Adrenal gland (tissue), 5 donors: Measurements from ENCODE around the gene NOL8.

ENCODE experiments used
- POLR2A ChIP-seq, 2 donors: fragments of 450-650 bp; IDR thresholded peaks; one replicate each; pipeline ENCODE4 v1.6.1; 2017; ENCODE audit warnings: antibody characterized with exemption in 2 of 2, mild to moderate bottlenecking in 2 of 2, moderate library complexity in 1 of 2
- TF ChIP-seq, protein P1 (sequence below), 6 experiments: fragments of 450-650 bp in 4 of 6; fragments of 200-600 bp in 2 of 6; sonication (generic) in 1 of 6; IDR thresholded peaks; 1 replicate in 5 of 6; 2 replicates in 1 of 6; pipeline versions ENCODE4 v1.5.1 to v1.8.0; 2016 to 2021; ENCODE audit warnings: antibody characterized with exemption in 6 of 6, mild to moderate bottlenecking in 2 of 6, moderate library complexity in 1 of 6
- donor health status: DM: no; HTN: no; CAD: no.

DNA sequence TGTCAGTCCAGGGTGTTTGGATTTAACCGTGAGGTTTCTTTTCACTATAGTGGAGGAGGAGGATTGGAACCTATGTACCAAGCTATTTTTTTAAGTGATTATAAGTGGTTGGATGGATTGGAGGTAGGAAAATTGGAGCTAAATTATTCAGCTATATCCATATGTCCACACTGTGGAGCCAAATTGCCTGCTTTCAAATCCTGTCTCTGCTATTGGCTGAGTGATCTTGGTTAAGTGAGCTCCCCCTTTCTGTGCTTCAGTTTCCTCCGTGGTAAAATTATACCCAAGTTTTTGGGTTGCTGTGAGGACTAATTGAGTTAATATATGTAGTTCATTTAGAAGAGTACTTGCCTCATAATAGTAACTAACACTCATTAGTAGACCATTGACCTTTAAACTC is 3.1 kb upstream of the NOL8 start:
- TF ChIP-seq, protein P1, sequence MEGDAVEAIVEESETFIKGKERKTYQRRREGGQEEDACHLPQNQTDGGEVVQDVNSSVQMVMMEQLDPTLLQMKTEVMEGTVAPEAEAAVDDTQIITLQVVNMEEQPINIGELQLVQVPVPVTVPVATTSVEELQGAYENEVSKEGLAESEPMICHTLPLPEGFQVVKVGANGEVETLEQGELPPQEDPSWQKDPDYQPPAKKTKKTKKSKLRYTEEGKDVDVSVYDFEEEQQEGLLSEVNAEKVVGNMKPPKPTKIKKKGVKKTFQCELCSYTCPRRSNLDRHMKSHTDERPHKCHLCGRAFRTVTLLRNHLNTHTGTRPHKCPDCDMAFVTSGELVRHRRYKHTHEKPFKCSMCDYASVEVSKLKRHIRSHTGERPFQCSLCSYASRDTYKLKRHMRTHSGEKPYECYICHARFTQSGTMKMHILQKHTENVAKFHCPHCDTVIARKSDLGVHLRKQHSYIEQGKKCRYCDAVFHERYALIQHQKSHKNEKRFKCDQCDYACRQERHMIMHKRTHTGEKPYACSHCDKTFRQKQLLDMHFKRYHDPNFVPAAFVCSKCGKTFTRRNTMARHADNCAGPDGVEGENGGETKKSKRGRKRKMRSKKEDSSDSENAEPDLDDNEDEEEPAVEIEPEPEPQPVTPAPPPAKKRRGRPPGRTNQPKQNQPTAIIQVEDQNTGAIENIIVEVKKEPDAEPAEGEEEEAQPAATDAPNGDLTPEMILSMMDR (IDR thresholded peaks at IDR 0.05): no peak
- TF ChIP-seq POLR2A (IDR thresholded peaks at IDR 0.05): no peak
